Mucosa of stomach (tissue), 1 donor: ENCODE data around the gene ACADM.

Experiments used
- H3K27me3 ChIP-seq: one replicate; pipeline ENCODE4 v1.7.0; 2013; ENCODE audit warnings: mild to moderate bottlenecking, low read length; ENCODE audit not compliant: control insufficient read depth, insufficient read depth
- H3K36me3 ChIP-seq: one replicate; pipeline ENCODE4 v1.7.0; 2013; ENCODE audit warnings: low read length; ENCODE audit not compliant: control insufficient read depth, insufficient read depth
- H3K4me1 ChIP-seq: one replicate; pipeline ENCODE4 v1.7.0; 2013; ENCODE audit warnings: mild to moderate bottlenecking, low read length; ENCODE audit not compliant: control insufficient read depth, insufficient read depth
- H3K4me3 ChIP-seq: one replicate; pipeline ENCODE4 v1.7.0; 2013; ENCODE audit warnings: low read length
- H3K9ac ChIP-seq: one replicate; pipeline ENCODE4 v1.7.0; 2013; ENCODE audit warnings: mild to moderate bottlenecking, low read length, moderate library complexity
- H3K9me3 ChIP-seq: one replicate; pipeline ENCODE4 v1.7.0; 2013; ENCODE audit warnings: mild to moderate bottlenecking, low read length, moderate library complexity; ENCODE audit not compliant: control insufficient read depth
- donor health status: Pancreatic carcinoma.

The ACADM gene

GRCh38 chr1:75785320-75785982, 60.9 kb downstream of the ACADM start:
- H3K9me3 ChIP-seq, result no peaks in the 10 kb centered on the region
- H3K36me3 ChIP-seq, result no peaks in the 10 kb centered on the region
- no peaks in the 10 kb centered on the region for H3K27me3 ChIP-seq
- peaks cover 7% of the 10 kb centered on the region for H3K4me1 ChIP-seq
- H3K4me3 ChIP-seq, result peak overlapping the region; percentile 56
- peak overlapping the region; percentile 79 for H3K9ac ChIP-seq

DNA sequence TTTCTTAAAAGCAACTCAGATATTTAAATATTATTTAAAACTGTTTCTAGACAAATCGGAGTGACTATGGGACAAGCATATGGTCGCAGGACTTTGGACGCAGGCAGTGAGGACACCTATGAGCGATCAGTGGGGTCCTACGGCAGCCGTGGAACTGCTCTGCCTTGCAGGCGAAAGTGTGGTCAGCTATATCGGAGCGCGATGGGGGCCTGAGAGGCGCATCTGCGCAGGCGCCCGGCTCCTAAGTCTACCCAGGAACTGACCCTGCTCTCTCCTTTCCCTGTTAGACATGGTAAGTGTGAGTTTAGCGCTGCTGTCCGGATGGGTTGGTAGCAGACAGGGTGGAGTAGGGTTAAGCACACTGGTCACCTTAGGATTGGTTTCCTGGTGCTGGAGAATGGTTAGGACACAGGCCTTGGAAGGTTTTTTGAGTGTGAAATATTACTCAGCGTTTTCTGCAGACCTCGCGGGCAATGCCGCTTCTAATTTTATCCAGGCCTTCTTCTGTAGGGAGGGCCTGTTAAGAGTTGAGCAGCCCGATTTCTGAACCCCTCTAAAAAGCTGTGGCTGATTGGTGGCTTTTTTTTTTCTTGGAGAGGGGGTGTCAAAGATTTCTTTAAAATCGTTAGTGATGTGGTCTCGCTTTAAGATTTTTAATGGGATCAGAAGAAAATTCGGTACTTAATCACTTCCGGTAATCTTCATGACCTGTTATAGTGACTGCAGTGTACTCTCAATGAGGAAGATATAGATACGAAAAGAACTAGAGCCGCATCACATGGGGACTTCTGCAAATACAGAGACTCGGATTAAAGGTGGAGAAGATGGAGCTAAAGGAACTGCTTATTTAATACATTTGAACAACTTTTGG, 61.7 kb downstream of the ACADM start, which contains the start of gene RABGGTB:
RABGGTB (plus strand) TSS at position 274 of the 871 bp plus-strand sequence; CDS start at position 290, 16 bp downstream.
- peaks cover 12% of the 10 kb centered on the region for H3K4me1 ChIP-seq
- H3K4me3 ChIP-seq, result peak within 1 kb of the TSS; percentile 56
- peak within 1 kb of the TSS; percentile 79 for H3K9ac ChIP-seq
- H3K36me3 ChIP-seq, result no peaks in the 10 kb centered on the region
- H3K9me3 ChIP-seq, result no peaks in the 10 kb centered on the region
- no peaks in the 10 kb centered on the region for H3K27me3 ChIP-seq

- Histone ChIP-seq H3K4me1 (peaks cover 12% of the 10 kb centered on the region), H3K27me3 (no peaks in the 10 kb centered on the region), H3K36me3 (no peaks in the 10 kb centered on the region), H3K9ac (peak overlapping the region; percentile 79), H3K9me3 (no peaks in the 10 kb centered on the region), H3K4me3 (peak overlapping the region; percentile 47)
Measured at GRCh38 chr1:75786901-75787493, 62.5 kb downstream of the ACADM start.

DNA sequence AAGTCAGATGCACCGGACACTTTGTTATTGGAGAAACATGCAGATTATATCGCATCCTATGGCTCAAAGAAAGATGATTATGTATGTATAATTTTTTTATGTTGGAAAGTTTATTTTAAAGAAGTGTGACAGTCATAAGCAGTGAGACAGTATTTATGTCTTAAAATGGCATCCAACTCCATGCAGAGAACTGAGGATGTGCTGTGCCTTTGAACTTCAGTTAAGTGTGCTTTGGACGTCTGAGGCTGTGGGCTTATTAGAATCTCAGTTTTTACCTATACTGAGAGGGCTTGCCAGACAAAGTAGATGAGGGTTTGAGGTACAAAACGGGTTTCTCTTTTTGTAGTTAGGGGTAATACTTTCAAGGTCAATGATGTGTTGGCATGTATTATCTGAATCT, 63.0 kb downstream of the ACADM start:
- peak overlapping the region; percentile 47 for H3K4me3 ChIP-seq
- H3K4me1 ChIP-seq, result peaks cover 12% of the 10 kb centered on the region
- H3K9me3 ChIP-seq, result no peaks in the 10 kb centered on the region
- no peaks in the 10 kb centered on the region for H3K36me3 ChIP-seq
- H3K9ac ChIP-seq, result peak overlapping the region; percentile 79
- H3K27me3 ChIP-seq, result no peaks in the 10 kb centered on the region

GRCh38 chr1:75789988-75790387, 65.5 kb downstream of the ACADM start:
- no peak overlapping the region for H3K9ac ChIP-seq
- H3K4me1 ChIP-seq, result peaks cover 12% of the 10 kb centered on the region
- H3K9me3 ChIP-seq, result no peaks in the 10 kb centered on the region
- peaks cover 8% of the 10 kb centered on the region for H3K36me3 ChIP-seq
- no peak overlapping the region for H3K4me3 ChIP-seq
- no peaks in the 10 kb centered on the region for H3K27me3 ChIP-seq

DNA sequence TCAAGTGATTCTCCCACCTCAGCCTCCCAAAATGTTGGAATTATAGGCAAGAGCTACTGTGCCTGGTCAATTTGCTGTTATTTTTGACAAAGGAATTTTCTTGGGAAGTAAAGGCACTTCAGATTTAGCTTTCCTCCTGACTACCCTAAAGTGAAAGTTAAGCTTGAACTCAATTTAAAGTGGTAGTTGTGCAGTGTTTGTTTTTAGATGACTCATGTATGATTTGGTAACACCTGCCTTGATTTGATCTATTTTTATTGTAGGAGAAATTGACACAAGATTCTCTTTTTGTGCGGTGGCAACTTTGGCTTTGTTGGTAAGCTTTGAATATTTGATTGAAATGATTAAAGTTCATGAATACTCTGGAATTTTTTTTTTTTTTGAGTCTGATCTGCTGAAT, 66.5 kb downstream of the ACADM start:
- no peaks in the 10 kb centered on the region for H3K9me3 ChIP-seq
- no peak overlapping the region for H3K9ac ChIP-seq
- H3K4me3 ChIP-seq, result no peak overlapping the region
- peaks cover 6% of the 10 kb centered on the region for H3K4me1 ChIP-seq
- H3K36me3 ChIP-seq, result peaks cover 8% of the 10 kb centered on the region
- no peaks in the 10 kb centered on the region for H3K27me3 ChIP-seq

DNA sequence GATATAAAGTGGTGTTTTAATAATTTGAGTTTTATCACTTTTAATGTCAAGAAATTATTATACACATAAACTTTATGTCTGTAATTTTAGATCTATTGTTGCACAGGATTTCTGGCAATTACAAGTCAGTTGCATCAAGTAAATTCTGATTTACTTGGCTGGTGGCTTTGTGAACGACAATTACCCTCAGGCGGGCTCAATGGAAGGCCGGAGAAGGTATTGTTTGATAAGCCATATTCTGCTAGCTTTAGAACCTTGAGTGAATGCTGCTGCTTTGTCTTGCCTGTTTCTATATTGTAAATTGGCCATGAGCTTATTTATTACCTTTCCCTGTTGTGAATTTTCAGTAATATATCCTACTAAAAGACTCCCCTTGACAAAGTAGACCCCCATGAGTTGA, 67.6 kb downstream of the ACADM start:
- Histone ChIP-seq H3K9me3 (no peaks in the 10 kb centered on the region), H3K36me3 (peaks cover 8% of the 10 kb centered on the region), H3K9ac (no peak overlapping the region), H3K4me1 (peaks cover 6% of the 10 kb centered on the region), H3K4me3 (no peak overlapping the region), H3K27me3 (no peaks in the 10 kb centered on the region)

DNA sequence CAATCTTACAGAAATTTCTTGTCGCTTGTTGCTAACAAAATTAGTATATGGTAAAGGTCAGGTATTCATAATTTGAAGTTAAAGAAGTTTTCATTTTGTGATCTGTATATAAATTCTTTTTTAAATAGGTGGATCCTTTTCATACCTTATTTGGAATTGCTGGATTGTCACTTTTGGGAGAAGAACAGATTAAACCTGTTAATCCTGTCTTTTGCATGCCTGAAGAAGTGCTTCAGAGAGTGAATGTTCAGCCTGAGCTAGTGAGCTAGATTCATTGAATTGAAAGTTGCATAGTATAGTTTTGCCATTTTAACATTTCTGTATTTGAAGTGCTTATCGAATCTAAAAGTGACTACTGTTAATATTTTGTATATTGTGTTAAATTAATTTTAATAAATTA, 69.9 kb downstream of the ACADM start:
- Histone ChIP-seq H3K9me3 (no peaks in the 10 kb centered on the region), H3K4me3 (no peak overlapping the region), H3K9ac (no peak overlapping the region), H3K36me3 (peaks cover 8% of the 10 kb centered on the region), H3K4me1 (peaks cover 6% of the 10 kb centered on the region), H3K27me3 (no peaks in the 10 kb centered on the region)

- H3K9ac ChIP-seq, result no peak overlapping the region
- no peaks in the 10 kb centered on the region for H3K27me3 ChIP-seq
- no peaks in the 10 kb centered on the region for H3K9me3 ChIP-seq
- H3K4me3 ChIP-seq, result no peak overlapping the region
- peaks cover 2% of the 10 kb centered on the region for H3K4me1 ChIP-seq
- peaks cover 8% of the 10 kb centered on the region for H3K36me3 ChIP-seq
Measured at GRCh38 chr1:75795703-75796193, 71.2 kb downstream of the ACADM start.

DNA sequence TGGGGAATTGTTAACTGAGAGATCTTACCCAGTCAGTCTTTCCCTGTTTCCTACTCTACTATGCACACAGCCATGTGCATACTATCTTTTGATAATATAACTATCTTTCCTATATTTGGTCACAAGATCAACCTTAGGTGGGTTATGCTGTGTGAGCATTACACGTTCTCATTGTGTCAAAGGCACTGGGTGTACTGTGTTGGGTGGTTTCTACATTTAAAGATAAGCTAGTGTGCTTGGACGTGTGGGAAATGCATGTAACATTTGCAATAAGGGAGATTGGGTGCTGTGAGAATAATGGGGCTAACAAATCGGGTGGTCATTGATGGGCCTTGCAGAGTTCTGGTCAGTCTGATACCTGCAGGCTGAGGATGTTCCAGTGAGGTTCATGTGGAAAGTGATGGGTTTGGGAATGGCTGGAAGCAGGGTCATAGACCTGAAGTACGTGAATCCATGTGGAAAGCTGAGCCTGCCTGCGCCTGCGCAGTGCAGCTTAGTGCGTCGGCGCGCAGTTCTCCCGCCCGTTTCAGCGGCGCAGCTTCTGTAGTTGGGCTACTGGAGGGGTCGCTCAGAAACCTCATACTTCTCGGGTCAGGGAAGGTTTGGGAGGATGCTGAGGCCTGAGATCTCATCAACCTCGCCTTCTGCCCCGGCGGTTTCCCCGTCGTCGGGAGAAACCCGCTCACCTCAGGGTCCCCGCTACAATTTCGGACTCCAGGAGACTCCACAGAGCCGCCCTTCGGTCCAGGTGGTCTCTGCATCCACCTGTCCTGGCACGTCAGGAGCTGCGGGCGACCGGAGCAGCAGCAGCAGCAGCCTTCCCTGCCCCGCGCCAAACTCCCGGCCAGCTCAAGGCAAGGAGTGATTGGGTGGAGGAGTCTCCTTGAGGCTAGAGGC, 72.1 kb downstream of the ACADM start, which contains the start of gene MSH4:
MSH4 (plus strand) TSS at position 507 of the 897 bp plus-strand sequence; CDS start at position 611, 104 bp downstream.
- Histone ChIP-seq H3K4me1 (no peaks in the 10 kb centered on the region), H3K27me3 (no peaks in the 10 kb centered on the region), H3K9ac (no peak within 1 kb of the TSS), H3K9me3 (no peaks in the 10 kb centered on the region), H3K36me3 (peaks cover 8% of the 10 kb centered on the region), H3K4me3 (no peak within 1 kb of the TSS)

GRCh38 chr1:75797273-75797588, 72.7 kb downstream of the ACADM start:
- H3K9me3 ChIP-seq, result no peaks in the 10 kb centered on the region
- no peak overlapping the region for H3K9ac ChIP-seq
- H3K27me3 ChIP-seq, result no peaks in the 10 kb centered on the region
- no peaks in the 10 kb centered on the region for H3K4me1 ChIP-seq
- H3K36me3 ChIP-seq, result peaks cover 8% of the 10 kb centered on the region
- no peak overlapping the region for H3K4me3 ChIP-seq
